NCI-H2196 treated with DMSO at 0.1 percent for 48 hours (cell line): ENCODE data around the gene RTCB.
A peak's percentile ranks its signal among the peaks of the same experiment; 100 is the strongest.

Source experiments
- DNase-seq: peaks from one replicate; lab custom pipeline; 2025; ENCODE audit not compliant: unreplicated experiment; lab: John Stamatoyannopoulos, UW

RTCB gene

GRCh38 chr22:32411829-32412592 lies at the start of gene RTCB:
TSS of gene RTCB (minus strand) at chr22:32412247. CDS start at chr22:32412156, 91 bp downstream.
- peak; percentile 43 for DNase-seq

GRCh38 chr22:32457031-32457430 lies 45.0 kb upstream of the RTCB start:
- no peak for DNase-seq

DNA sequence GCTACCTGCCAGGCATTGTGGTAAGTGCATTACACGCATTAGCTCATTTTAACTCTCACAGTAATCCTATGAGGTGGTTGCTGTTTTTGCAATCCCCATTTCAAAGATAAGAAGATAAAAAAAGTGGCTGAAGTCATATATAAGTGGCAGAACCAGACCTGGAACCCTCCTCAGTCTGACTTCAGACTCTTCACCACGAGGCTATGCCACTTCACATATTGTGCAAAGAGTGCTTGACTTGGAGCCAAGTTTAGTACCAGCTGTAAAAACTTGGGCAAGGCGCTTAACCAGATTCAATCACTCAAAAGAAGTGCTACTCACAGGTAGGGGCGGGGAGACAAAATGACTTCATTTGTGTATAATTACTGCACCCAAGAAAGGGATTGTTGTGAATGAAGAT lies 36.9 kb upstream of the RTCB start:
- no peak for DNase-seq

DNA sequence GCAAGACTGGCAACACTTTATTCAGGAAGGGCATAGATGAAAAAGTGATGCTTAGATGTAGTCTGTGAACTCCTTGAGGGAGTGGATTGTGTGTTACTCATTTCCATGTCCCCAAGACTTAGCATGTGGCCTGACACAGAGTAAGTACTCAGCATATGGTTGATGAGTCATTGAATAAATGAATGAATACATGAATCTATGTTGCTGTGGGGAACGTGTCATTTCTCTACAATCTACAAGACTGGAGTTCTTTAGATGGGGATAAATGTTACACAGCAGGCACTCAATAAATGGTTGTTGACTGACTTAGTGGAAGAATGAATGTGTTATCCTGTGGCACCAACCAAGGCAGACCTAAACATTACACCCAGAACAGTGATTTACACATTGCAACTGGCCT lies 34.3 kb upstream of the RTCB start:
- DNase-seq = no peak

GRCh38 chr22:32444068-32444467 lies 32.0 kb upstream of the RTCB start:
- DNase-seq = no peak

DNA sequence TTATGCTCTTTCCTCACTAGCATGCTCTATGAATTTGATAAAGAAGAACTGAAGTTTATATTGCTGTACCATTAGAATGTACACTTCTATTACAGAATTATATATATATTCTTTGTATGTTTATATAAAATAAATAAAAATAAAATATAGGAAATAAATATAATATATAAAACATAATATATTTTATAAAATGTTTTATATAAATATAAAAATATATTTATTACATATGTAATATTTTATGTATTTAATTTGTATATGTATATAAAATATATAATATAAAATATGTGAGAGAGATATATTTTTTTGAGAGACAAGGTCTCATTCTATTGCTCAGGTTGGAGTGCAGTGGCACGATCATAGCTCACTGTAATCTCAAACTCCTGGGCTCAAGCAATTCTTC lies 18.3 kb upstream of the RTCB start:
- DNase-seq = no peak

GRCh38 chr22:32426881-32427280 lies 14.8 kb upstream of the RTCB start:
- DNase-seq = no peak

DNA sequence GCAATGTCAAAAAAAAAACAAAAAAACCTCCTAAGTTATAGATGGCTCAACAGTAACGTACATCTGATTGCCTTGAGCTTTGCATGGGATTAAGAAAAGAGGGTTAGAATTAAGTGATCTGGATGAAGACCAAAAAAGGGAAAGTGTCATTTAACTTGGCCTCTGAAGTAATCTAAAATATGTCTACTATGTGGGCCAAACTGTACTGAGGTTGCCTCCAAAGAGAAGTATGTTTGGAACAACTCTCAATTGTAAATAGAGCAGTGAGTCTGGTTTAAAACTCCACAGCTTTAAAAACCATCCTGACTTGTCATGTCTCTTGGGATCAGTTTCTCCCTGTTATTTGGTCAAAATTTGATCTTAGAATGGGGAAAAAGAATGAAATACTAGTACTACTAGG lies 11.6 kb upstream of the RTCB start:
- no peak for DNase-seq

- no peak for DNase-seq
These were observed 10.0 kb upstream of the RTCB start for GRCh38 chr22:32422062-32422461.

- DNase-seq = no peak
These were observed 9.4 kb upstream of the RTCB start for GRCh38 chr22:32421484-32421883.

DNA sequence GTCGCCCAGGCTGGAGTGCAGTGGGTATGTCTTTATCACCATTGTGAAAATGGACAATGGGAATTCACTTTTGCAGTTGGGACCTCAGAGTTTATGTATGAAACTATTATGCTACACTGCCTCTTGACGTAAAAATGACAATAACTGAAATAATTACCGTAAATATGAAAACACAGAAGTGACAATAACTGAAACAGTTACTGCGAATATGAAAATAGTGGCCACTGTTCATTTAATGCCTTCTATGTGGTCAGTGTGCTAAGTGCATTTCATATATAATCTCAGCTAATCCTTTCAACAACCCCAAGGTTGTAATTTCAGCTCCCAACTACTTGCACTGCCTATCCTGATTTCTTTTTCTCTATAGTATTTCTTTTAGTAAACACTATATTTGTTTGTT lies 5.9 kb upstream of the RTCB start:
- no peak for DNase-seq

DNA sequence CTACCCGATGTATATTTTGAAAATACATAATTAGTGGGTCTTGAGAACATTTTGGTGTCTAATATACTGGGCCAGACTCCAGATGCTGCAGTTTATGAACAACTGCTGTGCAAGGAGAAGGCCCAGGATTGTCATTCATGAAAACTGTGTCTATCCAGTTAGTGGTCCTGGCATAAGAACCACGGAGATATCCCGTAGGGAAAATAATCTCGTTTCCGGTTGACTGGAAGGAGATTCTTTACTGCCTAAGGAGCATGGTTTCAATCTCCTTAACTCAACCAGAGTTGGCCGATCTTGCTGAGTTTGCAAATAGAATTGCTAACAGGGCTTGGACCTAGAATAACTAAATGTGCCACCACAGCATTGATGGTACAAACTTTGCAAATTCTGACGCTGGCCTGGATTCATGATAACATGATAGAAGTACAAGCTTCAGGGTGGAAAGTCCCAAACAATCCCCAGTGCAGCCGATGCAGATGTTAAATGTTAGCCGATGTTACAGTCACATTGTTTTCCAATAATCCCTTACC lies 4.6 kb upstream of the RTCB start:
- no peak for DNase-seq

DNA sequence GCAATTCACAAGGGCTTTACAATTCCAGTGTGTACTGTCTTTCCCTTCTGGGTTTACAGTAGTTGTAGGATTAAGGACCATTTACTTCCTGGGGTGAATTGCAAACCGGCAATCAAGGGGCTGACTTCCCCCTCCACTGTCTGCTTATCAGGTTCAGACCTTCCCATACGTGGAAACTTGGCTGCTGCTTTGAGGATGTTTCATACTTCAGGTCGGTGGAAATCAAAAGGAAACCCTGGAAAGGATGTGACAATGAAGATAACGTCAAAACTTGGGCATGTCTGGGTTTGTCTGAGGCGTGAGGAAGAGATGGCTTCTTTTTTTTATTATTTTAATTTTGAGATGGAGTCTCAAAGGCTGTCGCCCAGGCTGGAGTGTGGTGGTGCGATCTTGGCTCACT lies 2.1 kb upstream of the RTCB start:
- no peak for DNase-seq

GRCh38 chr22:32413719-32414118 lies 1.7 kb upstream of the RTCB start:
- no peak for DNase-seq

GRCh38 chr22:32411402-32411801 lies 645 bp downstream of the RTCB start:
- no peak for DNase-seq

DNA sequence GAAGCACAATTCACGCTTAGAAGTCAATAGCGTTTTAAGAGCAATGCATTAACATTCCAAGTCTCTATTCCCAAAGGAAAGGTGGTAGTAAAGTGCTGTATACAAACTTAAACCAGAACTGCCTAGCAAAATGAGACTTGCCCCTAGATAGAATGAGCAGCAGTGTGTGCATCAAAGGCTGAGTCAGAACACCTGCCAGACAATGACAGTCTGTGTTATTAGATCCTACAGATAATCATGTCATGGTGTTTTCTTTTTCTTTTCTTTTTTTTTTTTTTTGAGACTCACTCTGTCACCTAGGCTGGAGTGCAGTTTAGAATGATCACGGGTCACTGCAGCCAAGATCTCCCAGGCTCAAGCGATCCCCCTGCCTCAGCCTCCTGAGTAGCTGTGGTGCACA lies 1.6 kb downstream of the RTCB start:
- no peak for DNase-seq

DNA sequence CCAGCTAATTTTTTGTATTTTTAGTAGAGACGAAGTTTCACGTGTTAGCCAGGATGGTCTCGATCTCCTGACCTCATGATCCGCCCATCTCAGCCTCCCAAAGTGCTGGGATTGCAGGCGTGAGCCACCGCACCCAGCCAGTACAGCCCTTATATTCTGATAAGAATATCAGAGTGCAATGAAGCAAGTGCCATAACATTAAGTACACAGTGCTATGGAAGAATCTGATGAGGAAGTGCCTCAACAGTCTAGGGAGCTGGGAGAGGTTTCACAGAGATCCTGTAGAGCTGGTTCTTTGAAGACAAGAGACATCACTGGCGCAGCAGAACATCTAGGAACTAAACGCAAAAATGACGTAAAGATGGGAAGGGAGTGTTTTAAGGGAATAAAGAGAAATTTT lies 2.1 kb downstream of the RTCB start:
- no peak for DNase-seq

- no peak for DNase-seq
These were observed 4.1 kb downstream of the RTCB start for GRCh38 chr22:32407936-32408335.

DNA sequence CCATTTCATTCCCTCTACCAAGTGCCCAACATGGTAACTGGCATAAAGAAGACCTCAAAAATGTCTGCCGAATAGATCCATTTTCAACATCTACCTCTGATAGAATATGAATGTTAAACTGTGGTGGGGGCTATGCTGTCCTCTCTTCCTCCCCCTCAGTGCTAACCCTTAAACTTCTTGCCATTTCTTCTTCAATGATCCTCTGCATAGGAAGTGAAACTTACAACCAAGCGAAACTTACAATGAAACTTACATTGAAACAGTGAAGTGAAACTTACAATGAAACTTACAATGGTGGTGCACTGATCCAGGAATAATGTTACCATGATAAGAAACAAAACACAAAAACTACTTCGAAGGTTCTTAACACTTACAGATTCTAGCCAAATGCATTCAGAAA lies 4.7 kb downstream of the RTCB start:
- no peak for DNase-seq

DNA sequence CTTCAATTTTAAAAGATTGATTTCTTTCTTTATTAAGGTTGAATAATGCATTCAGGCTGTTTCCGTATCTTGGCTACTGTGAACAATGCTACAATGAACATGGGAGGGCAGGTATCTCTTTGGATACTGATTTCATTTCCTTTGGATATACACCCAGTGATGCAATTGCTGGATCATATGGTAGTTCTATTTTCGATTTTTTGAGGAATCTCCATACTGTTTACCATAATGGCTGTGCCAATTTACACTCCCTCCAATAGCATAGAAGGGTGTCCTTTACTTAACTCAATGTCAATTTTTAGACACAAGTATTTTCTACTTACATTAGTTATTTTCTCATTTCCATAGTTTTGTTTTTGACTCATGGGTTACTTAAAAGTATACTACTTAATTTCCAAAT lies 8.0 kb downstream of the RTCB start:
- no peak for DNase-seq

- DNase-seq = no peak
These were observed 10.6 kb downstream of the RTCB start for GRCh38 chr22:32401486-32401885.

GRCh38 chr22:32396746-32397145 lies 15.3 kb downstream of the RTCB start:
- DNase-seq = no peak

DNA sequence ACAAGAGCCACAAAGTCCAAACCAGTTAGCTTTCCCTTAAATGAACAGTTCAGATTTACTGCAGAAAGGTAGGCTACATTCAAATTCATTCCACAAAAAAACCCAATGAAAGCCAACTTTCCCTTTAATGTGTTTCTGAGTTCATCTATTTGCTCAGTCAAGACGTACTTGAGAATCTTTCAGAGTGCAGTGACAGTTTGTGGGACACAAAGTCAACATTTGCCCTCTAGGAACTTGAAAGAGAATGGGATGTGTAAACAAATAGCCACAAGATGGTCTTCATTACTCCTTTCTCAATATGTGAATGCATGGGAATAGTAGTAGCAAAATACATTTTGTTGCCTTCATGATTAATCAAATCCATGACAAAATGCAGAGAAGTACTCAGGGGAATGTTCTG lies 15.8 kb downstream of the RTCB start:
- no peak for DNase-seq
